ENCODE data around the gene NR3C2.

NR3C2 gene

GRCh38 chr4:148029781-148030180 is 412.4 kb downstream of the NR3C2 start:
- WGBS (ENCODE audit: extremely low coverage, insufficient coverage, insufficient read length), result no CpG with 5 or more reads among the region's 3 CpGs
- Histone ChIP-seq H3K36me3 (ENCODE audit: control insufficient read depth in 1 of 2, insufficient read depth in 2 of 2, low read length in 2 of 2) (peaks cover 0 to 1% of the 10 kb centered on the region in 2 experiments), H4K91ac (ENCODE audit: low read depth, low read length) (no peak overlapping the region), H3K79me1 (ENCODE audit: low read length) (no peaks in the 10 kb centered on the region), H3K9me3 (ENCODE audit: insufficient read depth, low read depth, low read length) (no peaks in the 10 kb centered on the region), H4K8ac (ENCODE audit: low read depth, low read length) (no peak overlapping the region), H2AFZ (ENCODE audit: insufficient read depth, low read length, poor library complexity) (no peak overlapping the region), H3K4ac (ENCODE audit: low read depth, low read length) (no peak overlapping the region), H2AK5ac (ENCODE audit: low read length) (no peak overlapping the region), H3K18ac (ENCODE audit: low read length) (no peak overlapping the region), H3K23ac (ENCODE audit: low read length) (no peak overlapping the region), H3K14ac (ENCODE audit: low read length) (no peak overlapping the region), H3K27me3 (ENCODE audit: insufficient read depth, low read length) (no peaks in the 10 kb centered on the region), H3K9ac (ENCODE audit: low read length) (no peak overlapping the region), H4K12ac (ENCODE audit: low read depth, low read length) (no peak overlapping the region), H2BK5ac (ENCODE audit: low read depth, low read length, poor library complexity) (no peak overlapping the region), H3K4me1 (ENCODE audit: control insufficient read depth in 1 of 2, insufficient read depth in 2 of 2, low read length in 2 of 2) (peaks cover 0 to 2% of the 10 kb centered on the region in 2 experiments), H2BK120ac (ENCODE audit: insufficient read depth, low read length, poor library complexity) (no peak overlapping the region), H3K79me2 (ENCODE audit: control insufficient read depth, insufficient read depth, low read length, poor library complexity) (no peaks in the 10 kb centered on the region), H3K4me3 (ENCODE audit: low read depth, low read length) (no peak overlapping the region), H3K4me2 (ENCODE audit: low read length) (no peak overlapping the region), H3K27ac (ENCODE audit: low read depth, low read length) (no peak overlapping the region), H2BK12ac (ENCODE audit: low read length) (no peak overlapping the region)
- DNase-seq, result no peak
